ENCODE measurements around the gene ZNF414.
"Not testable (repeated sequence)": the region's sequence is repeated elsewhere in the genome, so short reads cannot be mapped to it uniquely, and the experiment has no call there.

Gene ZNF414

GRCh38 chr19:8519388-8519787 lies 5.4 kb upstream of the ZNF414 start:
- no peak overlapping the region for H3K4me3 ChIP-seq (ENCODE audit: low read depth in 1 of 5, low read length in 5 of 5)
- H3K9me3 ChIP-seq (ENCODE audit: control insufficient read depth in 5 of 5, low read length in 5 of 5): no peaks in the 10 kb centered on the region
- H3K9ac ChIP-seq (ENCODE audit: low read length in 5 of 5): no peak overlapping the region
- H3K36me3 ChIP-seq (ENCODE audit: control insufficient read depth in 5 of 5, insufficient read depth in 5 of 5, low read length in 5 of 5): peaks cover 0 to 8% (median 0%) of the 10 kb centered on the region in 5 donors
- no peaks in the 10 kb centered on the region for H3K27me3 ChIP-seq (ENCODE audit: control insufficient read depth in 5 of 5, insufficient read depth in 4 of 5, low read length in 5 of 5)
- H3K27ac ChIP-seq (ENCODE audit: low read depth, low read length): no peak overlapping the region
- H3K4me1 ChIP-seq (ENCODE audit: control insufficient read depth in 5 of 5, insufficient read depth in 5 of 5, low read length in 5 of 5): peaks cover 6 to 22% (median 19%) of the 10 kb centered on the region in 5 donors

GRCh38 chr19:8518536-8518935 lies 4.6 kb upstream of the ZNF414 start:
- no peak overlapping the region for H3K27ac ChIP-seq (ENCODE audit: low read depth, low read length)
- peaks cover 0 to 8% (median 0%) of the 10 kb centered on the region in 5 donors for H3K36me3 ChIP-seq (ENCODE audit: control insufficient read depth in 5 of 5, insufficient read depth in 5 of 5, low read length in 5 of 5)

DNA sequence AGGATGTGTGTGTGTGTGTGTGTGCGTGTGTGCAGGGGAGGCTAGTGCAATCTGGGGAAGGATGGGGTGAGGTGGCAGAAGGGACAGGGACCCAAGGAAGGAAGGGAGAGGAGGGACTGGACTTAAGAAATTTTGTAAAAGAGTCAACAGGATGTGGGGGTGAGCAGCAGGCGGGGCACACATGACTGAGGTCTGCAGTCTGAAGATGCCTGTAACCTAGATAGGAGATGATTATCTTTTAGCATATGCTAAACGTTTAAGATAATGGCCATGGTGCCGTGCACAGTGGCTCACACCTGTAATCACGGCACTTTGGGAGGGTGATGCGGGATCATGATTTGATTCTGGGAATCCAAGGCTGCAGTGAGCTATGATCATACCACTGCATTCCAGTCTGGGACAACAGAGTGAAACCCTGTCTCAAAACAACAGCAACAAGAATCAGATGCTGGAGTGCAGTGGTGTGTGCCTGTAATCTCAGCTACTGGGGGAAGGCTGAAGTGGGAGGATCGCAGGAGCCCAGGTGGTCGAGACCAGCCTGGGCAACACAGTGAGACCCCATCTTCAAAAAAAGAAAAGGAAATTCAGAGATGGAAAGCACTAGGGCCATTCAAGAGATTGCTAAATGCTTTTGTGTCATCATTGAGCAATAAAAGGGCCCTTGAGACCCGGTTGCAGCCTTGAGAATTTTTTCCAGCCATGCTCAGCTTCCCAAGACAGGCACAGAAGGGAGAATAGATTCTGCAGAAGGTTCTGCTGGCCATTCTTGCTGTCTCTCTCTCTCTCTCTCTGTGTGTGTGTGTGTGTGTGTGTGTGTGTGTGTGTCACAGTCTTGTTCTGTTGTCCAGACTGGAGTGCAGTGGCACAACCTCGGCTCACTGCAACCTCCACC lies 3.8 kb upstream of the ZNF414 start:
- Histone ChIP-seq H3K4me1 (ENCODE audit: control insufficient read depth in 5 of 5, insufficient read depth in 5 of 5, low read length in 5 of 5) (peaks cover 9 to 34% (median 31%) of the 10 kb centered on the region in 5 donors), H3K9ac (ENCODE audit: low read length in 5 of 5) (peak overlapping the region in 2 of 5 donors; percentile 26 to 56)

More at GRCh38 chr19:8518536-8518935, 4.6 kb upstream of the ZNF414 start:
- no peak overlapping the region for H3K4me3 ChIP-seq (ENCODE audit: low read depth in 1 of 5, low read length in 5 of 5)
- H3K4me1 ChIP-seq (ENCODE audit: control insufficient read depth in 5 of 5, insufficient read depth in 5 of 5, low read length in 5 of 5): peaks cover 6 to 26% (median 24%) of the 10 kb centered on the region in 5 donors
- no peaks in the 10 kb centered on the region for H3K27me3 ChIP-seq (ENCODE audit: control insufficient read depth in 5 of 5, insufficient read depth in 4 of 5, low read length in 5 of 5)
- H3K9ac ChIP-seq (ENCODE audit: low read length in 5 of 5): no peak overlapping the region
- no peaks in the 10 kb centered on the region for H3K9me3 ChIP-seq (ENCODE audit: control insufficient read depth in 5 of 5, low read length in 5 of 5)

GRCh38 chr19:8515317-8515716 lies 1.4 kb upstream of the ZNF414 start:
- no peak overlapping the region for H3K27ac ChIP-seq (ENCODE audit: low read depth, low read length)
- H3K9me3 ChIP-seq (ENCODE audit: control insufficient read depth in 5 of 5, low read length in 5 of 5): no peaks in the 10 kb centered on the region

More for the DNA sequence above, 3.8 kb upstream of the ZNF414 start:
- H3K4me3 ChIP-seq (ENCODE audit: low read depth in 1 of 5, low read length in 5 of 5): peak overlapping the region in 3 of 5 donors; percentile 5 to 30 (median 13)
- H3K27me3 ChIP-seq (ENCODE audit: control insufficient read depth in 5 of 5, insufficient read depth in 4 of 5, low read length in 5 of 5): no peaks in the 10 kb centered on the region
- no peaks in the 10 kb centered on the region for H3K9me3 ChIP-seq (ENCODE audit: control insufficient read depth in 5 of 5, low read length in 5 of 5)
- no peak overlapping the region for H3K27ac ChIP-seq (ENCODE audit: low read depth, low read length)
- H3K36me3 ChIP-seq (ENCODE audit: control insufficient read depth in 5 of 5, insufficient read depth in 5 of 5, low read length in 5 of 5): peaks cover 0 to 8% (median 0%) of the 10 kb centered on the region in 5 donors

GRCh38 chr19:8514505-8515009 lies 590 bp upstream of the ZNF414 start:
- H3K9me3 ChIP-seq (ENCODE audit: control insufficient read depth in 5 of 5, low read length in 5 of 5); H3K27me3 ChIP-seq (ENCODE audit: control insufficient read depth in 5 of 5, insufficient read depth in 4 of 5, low read length in 5 of 5): not testable (repeated sequence)
- Histone ChIP-seq H3K4me3 (ENCODE audit: low read depth in 1 of 5, low read length in 5 of 5) (peak overlapping the region; percentile 68 to 86 (median 84)), H3K27ac (ENCODE audit: low read depth, low read length) (peak overlapping the region; percentile 80), H3K36me3 (ENCODE audit: control insufficient read depth in 5 of 5, insufficient read depth in 5 of 5, low read length in 5 of 5) (peaks cover 0 to 15% (median 0%) of the 10 kb centered on the region in 5 donors), H3K9ac (ENCODE audit: low read length in 5 of 5) (peak overlapping the region in 2 of 5 donors; percentile 40 to 88), H3K4me1 (ENCODE audit: control insufficient read depth in 5 of 5, insufficient read depth in 5 of 5, low read length in 5 of 5) (peaks cover 10 to 42% (median 37%) of the 10 kb centered on the region in 5 donors)

More at GRCh38 chr19:8515317-8515716, 1.4 kb upstream of the ZNF414 start:
- no peaks in the 10 kb centered on the region for H3K27me3 ChIP-seq (ENCODE audit: control insufficient read depth in 5 of 5, insufficient read depth in 4 of 5, low read length in 5 of 5)
- peaks cover 10 to 42% (median 37%) of the 10 kb centered on the region in 5 donors for H3K4me1 ChIP-seq (ENCODE audit: control insufficient read depth in 5 of 5, insufficient read depth in 5 of 5, low read length in 5 of 5)
- no peak overlapping the region for H3K9ac ChIP-seq (ENCODE audit: low read length in 5 of 5)
- no peak overlapping the region for H3K4me3 ChIP-seq (ENCODE audit: low read depth in 1 of 5, low read length in 5 of 5)
- H3K36me3 ChIP-seq (ENCODE audit: control insufficient read depth in 5 of 5, insufficient read depth in 5 of 5, low read length in 5 of 5): peaks cover 0 to 13% (median 0%) of the 10 kb centered on the region in 5 donors

- Histone ChIP-seq H3K9ac (ENCODE audit: low read length in 5 of 5) (peak overlapping the region in 4 of 5 donors; percentile 76 to 97 (median 85)), H3K9me3 (ENCODE audit: control insufficient read depth in 5 of 5, low read length in 5 of 5) (no peaks in the 10 kb centered on the region), H3K4me1 (ENCODE audit: control insufficient read depth in 5 of 5, insufficient read depth in 5 of 5, low read length in 5 of 5) (peaks cover 10 to 37% (median 31%) of the 10 kb centered on the region in 5 donors), H3K27ac (ENCODE audit: low read depth, low read length) (peak overlapping the region; percentile 80), H3K4me3 (ENCODE audit: low read depth in 1 of 5, low read length in 5 of 5) (peak overlapping the region; percentile 61 to 86 (median 79)), H3K27me3 (ENCODE audit: control insufficient read depth in 5 of 5, insufficient read depth in 4 of 5, low read length in 5 of 5) (no peaks in the 10 kb centered on the region), H3K36me3 (ENCODE audit: control insufficient read depth in 5 of 5, insufficient read depth in 5 of 5, low read length in 5 of 5) (peaks cover 0 to 15% (median 0%) of the 10 kb centered on the region in 5 donors)
These were observed 806 bp downstream of the ZNF414 start for GRCh38 chr19:8513036-8513686.

GRCh38 chr19:8512115-8512967 lies 1.6 kb downstream of the ZNF414 start:
- Histone ChIP-seq H3K4me3 (ENCODE audit: low read depth in 1 of 5, low read length in 5 of 5) (peak overlapping the region in 1 of 5 donors; percentile 86), H3K9me3 (ENCODE audit: control insufficient read depth in 5 of 5, low read length in 5 of 5) (no peaks in the 10 kb centered on the region), H3K27ac (ENCODE audit: low read depth, low read length) (no peak overlapping the region), H3K9ac (ENCODE audit: low read length in 5 of 5) (peak overlapping the region in 1 of 5 donors; percentile 88), H3K36me3 (ENCODE audit: control insufficient read depth in 5 of 5, insufficient read depth in 5 of 5, low read length in 5 of 5) (peaks cover 0 to 15% (median 2%) of the 10 kb centered on the region in 5 donors), H3K27me3 (ENCODE audit: control insufficient read depth in 5 of 5, insufficient read depth in 4 of 5, low read length in 5 of 5) (no peaks in the 10 kb centered on the region), H3K4me1 (ENCODE audit: control insufficient read depth in 5 of 5, insufficient read depth in 5 of 5, low read length in 5 of 5) (peaks cover 4 to 29% (median 23%) of the 10 kb centered on the region in 5 donors)

GRCh38 chr19:8511573-8512101 lies 2.3 kb downstream of the ZNF414 start:
- Histone ChIP-seq H3K9ac (ENCODE audit: low read length in 5 of 5) (no peak overlapping the region), H3K9me3 (ENCODE audit: control insufficient read depth in 5 of 5, low read length in 5 of 5) (no peaks in the 10 kb centered on the region), H3K36me3 (ENCODE audit: control insufficient read depth in 5 of 5, insufficient read depth in 5 of 5, low read length in 5 of 5) (peaks cover 0 to 15% (median 2%) of the 10 kb centered on the region in 5 donors), H3K27me3 (ENCODE audit: control insufficient read depth in 5 of 5, insufficient read depth in 4 of 5, low read length in 5 of 5) (no peaks in the 10 kb centered on the region), H3K4me3 (ENCODE audit: low read depth in 1 of 5, low read length in 5 of 5) (no peak overlapping the region), H3K4me1 (ENCODE audit: control insufficient read depth in 5 of 5, insufficient read depth in 5 of 5, low read length in 5 of 5) (peaks cover 4 to 30% (median 23%) of the 10 kb centered on the region in 5 donors), H3K27ac (ENCODE audit: low read depth, low read length) (no peak overlapping the region)

GRCh38 chr19:8510589-8511115 lies 3.3 kb downstream of the ZNF414 start:
- no peak overlapping the region for H3K4me3 ChIP-seq (ENCODE audit: low read depth in 1 of 5, low read length in 5 of 5)
- no peaks in the 10 kb centered on the region for H3K27me3 ChIP-seq (ENCODE audit: control insufficient read depth in 5 of 5, insufficient read depth in 4 of 5, low read length in 5 of 5)
- H3K9ac ChIP-seq (ENCODE audit: low read length in 5 of 5): no peak overlapping the region
- no peak overlapping the region for H3K27ac ChIP-seq (ENCODE audit: low read depth, low read length)
- H3K9me3 ChIP-seq (ENCODE audit: control insufficient read depth in 5 of 5, low read length in 5 of 5): no peaks in the 10 kb centered on the region
- peaks cover 4 to 40% (median 32%) of the 10 kb centered on the region in 5 donors for H3K4me1 ChIP-seq (ENCODE audit: control insufficient read depth in 5 of 5, insufficient read depth in 5 of 5, low read length in 5 of 5)
- peaks cover 0 to 15% (median 2%) of the 10 kb centered on the region in 5 donors for H3K36me3 ChIP-seq (ENCODE audit: control insufficient read depth in 5 of 5, insufficient read depth in 5 of 5, low read length in 5 of 5)

Measured in subcutaneous abdominal adipose tissue (tissue), 5 donors.